A549 treated with AZD2906 at 1 μM for 4 hours (cell line): ENCODE measurements around the gene ST6GALNAC1. TPM values are rescaled to one million over a fixed set of nuclear protein-coding genes. Genes with fewer than 3 reads are reported as not detected.

Source experiments
- total RNA-seq: library from RNA; stranded (reverse); fragments of 200-300 nt; extraction: Qiagen RNA extraction; gene quantifications from 5 replicates; pipeline ENCODE4 v1.2.3, GENCODE V29; 2022

Gene ST6GALNAC1
- 0.20 to 0.28 TPM (median 0.26 TPM) in 5 replicates for total RNA-seq

GRCh38 chr17:76643553-76644148, at the start of gene ST6GALNAC1:
TSS of gene ST6GALNAC1 (minus strand) at chr17:76643757. CDS start at chr17:76643638, 119 bp downstream.

GRCh38 chr17:76585649-76586593, 57.6 kb downstream of the ST6GALNAC1 start, which contains the start of gene ST6GALNAC2:
TSS of gene ST6GALNAC2 (minus strand) at chr17:76585860. CDS start at chr17:76585808, 52 bp downstream.

Other genes starting within 250 kb of the ST6GALNAC1 start
- gene UBE2O, start 190.6 kb downstream of the ST6GALNAC1 start, total RNA-seq = 26.3 to 29.1 TPM (median 28.2 TPM) in 5 replicates
- 0.22 to 0.64 TPM (median 0.33 TPM) in 5 replicates for gene AANAT, start 176.2 kb downstream of the ST6GALNAC1 start, total RNA-seq
- gene RHBDF2, start 142.3 kb downstream of the ST6GALNAC1 start, total RNA-seq = 54.6 to 64.5 TPM (median 61.4 TPM) in 5 replicates
- 0.88 to 1.7 TPM (median 1.2 TPM) in 5 replicates for gene CYGB, start 106.0 kb downstream of the ST6GALNAC1 start, total RNA-seq
- not detected in 5 replicates for gene PRCD, start 103.7 kb downstream of the ST6GALNAC1 start, total RNA-seq
- 0.37 to 0.46 TPM (median 0.42 TPM) in 5 replicates for gene ST6GALNAC2, start 57.9 kb downstream of the ST6GALNAC1 start, total RNA-seq
- gene MXRA7, start 67.2 kb upstream of the ST6GALNAC1 start, total RNA-seq = 62.0 to 65.0 TPM (median 64.4 TPM) in 5 replicates
- gene JMJD6, start 82.8 kb upstream of the ST6GALNAC1 start, total RNA-seq = 77.3 to 80.6 TPM (median 78.6 TPM) in 5 replicates
- gene METTL23, start 83.1 kb upstream of the ST6GALNAC1 start, total RNA-seq = 54.0 to 64.4 TPM (median 59.5 TPM) in 5 replicates
- 408 to 455 TPM (median 433 TPM) in 5 replicates for gene SRSF2, start 93.6 kb upstream of the ST6GALNAC1 start, total RNA-seq
- gene MFSD11, start 94.4 kb upstream of the ST6GALNAC1 start, total RNA-seq = 19.8 to 21.5 TPM (median 20.3 TPM) in 5 replicates
- gene MGAT5B, start 224.6 kb upstream of the ST6GALNAC1 start, total RNA-seq = 16.8 to 21.4 TPM (median 20.1 TPM) in 5 replicates